RPMI8226 (cell line): ENCODE results near the gene RPIA.
"Not testable (repeated sequence)": the region's sequence is repeated elsewhere in the genome, so short reads cannot be mapped to it uniquely, and the experiment has no call there.

Experiments
- DNase-seq: peaks from one replicate; pipeline ENCODE4 v3.0.0-alpha.2; 2015

RPIA gene

GRCh38 chr2:88691339-88692183 lies at the start of gene RPIA:
RPIA (plus strand) TSS chr2:88691673; CDS start chr2:88691699, 26 bp downstream.
- peak; percentile 99 for DNase-seq

GRCh38 chr2:88642278-88642677 lies 49.2 kb upstream of the RPIA start:
- DNase-seq, result no peak

GRCh38 chr2:88645291-88645882 lies 46.1 kb upstream of the RPIA start:
- not testable (repeated sequence) for DNase-seq

GRCh38 chr2:88651646-88652045 lies 39.8 kb upstream of the RPIA start:
- DNase-seq, result no peak

- DNase-seq, result no peak
Measured at GRCh38 chr2:88654714-88655113, 36.8 kb upstream of the RPIA start.

GRCh38 chr2:88656690-88657089 lies 34.8 kb upstream of the RPIA start:
- DNase-seq, result no peak

- no peak for DNase-seq
Measured at GRCh38 chr2:88657131-88657530, 34.3 kb upstream of the RPIA start.

- no peak for DNase-seq
Measured at GRCh38 chr2:88658326-88658725, 33.1 kb upstream of the RPIA start.

- no peak for DNase-seq
Measured at GRCh38 chr2:88658881-88659537, 32.5 kb upstream of the RPIA start.

- DNase-seq, result no peak
Measured at GRCh38 chr2:88659538-88659915, 31.9 kb upstream of the RPIA start.

- no peak for DNase-seq
Measured at GRCh38 chr2:88660622-88661021, 30.9 kb upstream of the RPIA start.

GRCh38 chr2:88666576-88666975 lies 24.9 kb upstream of the RPIA start:
- no peak for DNase-seq

GRCh38 chr2:88667219-88667618 lies 24.3 kb upstream of the RPIA start:
- no peak for DNase-seq

- no peak for DNase-seq
Measured at GRCh38 chr2:88668862-88669261, 22.6 kb upstream of the RPIA start.

GRCh38 chr2:88669482-88670214 lies 21.8 kb upstream of the RPIA start:
- peak; percentile 54 for DNase-seq

- DNase-seq, result peak; percentile 54
Measured at GRCh38 chr2:88671786-88672427, 19.6 kb upstream of the RPIA start.

GRCh38 chr2:88673363-88673762 lies 18.1 kb upstream of the RPIA start:
- DNase-seq, result no peak

GRCh38 chr2:88680266-88680902 lies 11.1 kb upstream of the RPIA start:
- DNase-seq, result peak; percentile 17

- DNase-seq, result no peak
Measured at GRCh38 chr2:88680916-88681315, 10.6 kb upstream of the RPIA start.

GRCh38 chr2:88683160-88684021 lies 8.1 kb upstream of the RPIA start:
- no peak for DNase-seq

GRCh38 chr2:88684519-88684918 lies 7.0 kb upstream of the RPIA start:
- DNase-seq, result no peak
